HG03045 (cell line): ENCODE results near the gene ITGAD.
"Not testable (repeated sequence)": the region's sequence is repeated elsewhere in the genome, so short reads cannot be mapped to it uniquely, and the experiment has no call there.

Source experiments
- ATAC-seq: cut with Tn5 transposase; IDR thresholded peaks from one replicate; pipeline ENCODE4 v1.9.1; 2021; ENCODE audit warnings: mild to moderate bottlenecking, moderate library complexity; ENCODE audit not compliant: unreplicated experiment

ITGAD gene

GRCh38 chr16:31402687-31403086 lies 9.6 kb downstream of the ITGAD start:
- no peak for ATAC-seq

DNA sequence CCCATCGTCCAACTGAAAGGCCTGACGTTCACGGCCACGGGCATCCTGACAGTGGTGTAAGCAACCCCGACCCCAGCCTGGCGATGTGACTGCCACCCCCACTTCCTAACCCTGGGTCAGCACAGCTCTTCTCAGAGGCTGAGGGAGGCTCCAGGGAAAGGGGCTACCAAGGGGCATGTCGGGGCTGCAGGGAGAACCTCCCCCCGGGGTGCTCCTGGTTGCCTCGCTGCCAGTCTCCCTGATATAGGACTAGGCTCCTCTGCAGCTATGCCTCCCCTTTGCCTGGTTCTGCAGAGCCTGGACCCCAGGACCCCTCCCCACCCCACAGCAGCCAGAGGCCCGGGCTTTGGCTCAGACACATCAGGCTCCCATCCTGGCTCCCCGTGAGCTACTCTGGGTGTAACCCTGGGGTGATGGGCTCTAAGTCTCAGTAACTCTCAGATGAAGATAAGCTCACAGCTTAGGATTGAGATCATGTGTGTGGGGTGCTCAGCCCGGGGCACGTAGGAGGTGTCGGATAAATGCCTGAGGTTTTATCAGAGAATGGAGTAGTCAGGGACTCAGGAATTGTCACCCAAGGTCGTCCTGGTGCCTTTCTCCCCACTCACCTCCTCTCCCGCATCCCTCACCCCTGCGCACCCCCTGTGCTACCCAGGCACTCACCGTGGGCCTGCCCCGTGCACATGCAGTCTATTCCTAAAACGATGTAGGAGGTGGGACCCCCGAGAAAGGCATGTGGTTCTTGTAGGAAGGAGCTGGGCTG lies 10.6 kb downstream of the ITGAD start:
- ATAC-seq = no peak

DNA sequence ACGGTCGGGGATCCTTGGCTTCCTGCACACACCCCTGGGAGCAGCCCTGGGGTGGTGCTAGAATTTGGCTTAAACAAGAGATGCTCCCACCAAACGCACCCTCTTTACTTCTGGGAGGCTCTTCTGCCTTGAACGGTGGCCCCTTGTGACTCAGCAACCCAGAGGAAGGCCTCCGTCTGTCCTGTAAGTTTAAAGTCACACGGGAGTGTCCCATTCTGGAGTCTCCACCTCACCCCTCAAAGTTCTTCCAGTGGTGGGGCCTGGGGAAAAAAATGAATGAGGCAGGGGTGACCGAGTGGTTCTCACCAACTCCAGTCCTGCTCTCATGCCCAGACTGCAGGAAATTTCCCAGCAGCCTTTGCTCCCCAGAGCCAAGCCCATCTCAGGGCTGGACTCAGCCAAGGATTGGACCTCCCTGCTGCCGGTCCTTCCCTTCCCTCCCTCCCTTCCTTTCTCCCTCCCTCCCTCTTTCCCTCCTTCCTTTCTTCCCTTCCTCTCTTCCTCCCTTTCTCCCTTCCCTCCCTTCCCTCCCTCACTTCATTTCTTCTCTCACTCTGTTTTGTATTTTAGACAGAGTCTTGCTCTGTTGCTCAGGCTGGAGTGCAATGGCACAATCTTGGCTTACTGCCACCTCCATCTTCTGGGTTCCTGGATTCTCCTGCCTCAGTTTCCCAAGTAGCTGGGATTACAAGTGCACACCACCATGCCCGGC lies 11.4 kb downstream of the ITGAD start:
- no peak for ATAC-seq

DNA sequence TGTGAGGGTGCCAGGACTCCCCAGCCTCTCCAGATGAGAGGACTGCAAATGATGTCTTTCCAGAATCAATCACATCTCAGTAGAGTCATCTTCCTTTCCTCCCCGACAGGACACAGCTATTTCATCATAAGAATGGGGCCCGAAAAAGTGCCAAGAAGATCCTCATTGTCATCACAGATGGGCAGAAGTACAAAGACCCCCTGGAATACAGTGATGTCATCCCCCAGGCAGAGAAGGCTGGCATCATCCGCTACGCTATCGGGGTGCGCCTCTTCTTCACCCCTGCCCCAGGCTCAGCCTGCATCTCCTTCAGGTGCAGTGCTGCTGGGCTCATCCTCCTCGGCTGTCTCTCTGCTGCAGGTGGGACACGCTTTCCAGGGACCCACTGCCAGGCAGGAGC lies 14.3 kb downstream of the ITGAD start:
- no peak for ATAC-seq

DNA sequence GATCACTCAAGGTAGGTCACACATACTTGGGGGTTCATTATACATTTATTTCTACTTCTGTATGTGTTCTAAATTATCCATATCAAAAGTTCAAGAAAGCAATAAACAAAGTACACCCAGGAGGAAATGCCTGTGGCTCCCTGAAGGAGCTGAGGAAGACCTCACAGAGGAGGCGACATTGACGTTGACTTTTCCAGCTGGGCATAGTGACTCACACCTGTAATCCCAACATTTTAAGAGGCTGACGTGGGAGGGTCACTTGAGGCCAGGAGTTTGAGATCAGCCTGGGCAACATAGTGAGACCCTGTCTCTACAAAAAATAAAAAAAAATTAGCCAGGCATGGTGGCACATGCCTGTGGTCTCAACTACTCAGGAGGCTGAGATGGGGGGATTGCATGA lies 16.3 kb downstream of the ITGAD start:
- no peak for ATAC-seq

DNA sequence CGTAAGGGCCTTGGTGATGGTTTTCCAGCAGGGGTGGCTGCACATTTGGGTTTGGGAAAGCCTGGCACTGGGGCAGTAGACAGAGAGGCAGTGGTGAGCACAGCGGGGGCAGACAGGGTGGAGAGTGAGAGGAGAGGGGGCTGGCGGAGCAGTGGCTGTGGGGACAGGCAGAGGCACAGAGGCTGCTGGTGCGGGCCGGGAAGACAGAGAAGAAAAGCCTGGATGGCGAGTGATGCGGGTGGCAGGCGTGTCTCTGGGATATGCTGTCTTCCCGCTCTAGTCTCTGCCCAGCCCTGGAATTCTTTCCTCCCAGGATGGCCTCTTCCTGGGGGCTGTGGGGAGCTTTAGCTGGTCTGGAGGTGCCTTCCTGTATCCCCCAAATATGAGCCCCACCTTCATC lies 16.9 kb downstream of the ITGAD start:
- no peak for ATAC-seq

GRCh38 chr16:31411024-31411844 lies 18.1 kb downstream of the ITGAD start:
- no peak for ATAC-seq

DNA sequence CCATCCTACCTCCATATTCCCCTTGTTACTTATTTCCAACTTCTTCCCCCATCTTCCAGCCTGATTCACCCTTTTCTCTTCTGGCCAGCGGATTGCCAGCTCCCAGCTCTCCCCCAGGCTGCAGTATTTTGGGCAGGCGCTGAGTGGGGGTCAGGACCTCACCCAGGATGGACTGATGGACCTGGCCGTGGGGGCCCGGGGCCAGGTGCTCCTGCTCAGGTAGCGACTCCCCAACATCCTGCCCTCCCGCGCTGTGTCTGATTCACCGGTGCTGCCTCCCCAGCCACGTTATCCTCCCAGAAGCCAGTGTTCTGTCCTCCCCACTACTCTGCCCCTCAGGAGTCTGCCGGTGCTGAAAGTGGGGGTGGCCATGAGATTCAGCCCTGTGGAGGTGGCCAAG lies 19.6 kb downstream of the ITGAD start:
- no peak for ATAC-seq

DNA sequence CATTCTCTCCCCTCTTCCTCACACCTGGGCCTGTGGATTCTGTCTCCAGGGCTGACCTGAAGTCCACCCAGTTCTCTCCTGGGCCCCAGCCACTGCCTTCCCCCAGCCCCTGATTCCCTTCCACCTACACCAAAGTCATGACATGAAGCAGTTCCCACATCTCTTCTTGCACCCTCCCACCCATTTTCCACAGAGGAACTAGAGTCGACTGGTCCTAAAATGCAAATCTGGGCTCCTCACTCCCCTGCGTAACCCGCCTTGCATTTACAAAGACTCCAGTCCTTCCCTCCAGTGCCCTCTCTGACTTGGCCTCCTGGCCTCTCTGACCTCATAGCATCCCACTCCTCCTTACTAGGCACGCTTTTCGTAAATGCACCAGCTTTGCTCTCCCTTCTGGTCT lies 20.2 kb downstream of the ITGAD start:
- no peak for ATAC-seq

DNA sequence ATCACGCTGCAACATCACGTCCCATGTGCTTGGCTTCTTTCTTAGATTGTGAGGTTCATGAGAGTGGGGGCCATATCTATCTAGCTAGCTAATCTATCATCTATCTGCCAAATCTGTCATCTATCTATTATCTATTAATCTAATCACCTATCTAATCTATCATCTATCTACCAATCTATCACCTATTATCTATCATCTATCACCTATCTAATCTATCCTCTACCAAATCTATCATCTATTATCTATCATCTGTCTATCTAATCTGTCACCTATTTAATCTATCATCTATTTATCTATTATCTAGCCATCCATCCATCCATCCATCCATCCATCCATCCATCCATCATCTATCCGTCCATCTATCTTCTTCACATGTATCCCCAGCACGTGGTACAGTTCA lies 20.8 kb downstream of the ITGAD start:
- no peak for ATAC-seq

DNA sequence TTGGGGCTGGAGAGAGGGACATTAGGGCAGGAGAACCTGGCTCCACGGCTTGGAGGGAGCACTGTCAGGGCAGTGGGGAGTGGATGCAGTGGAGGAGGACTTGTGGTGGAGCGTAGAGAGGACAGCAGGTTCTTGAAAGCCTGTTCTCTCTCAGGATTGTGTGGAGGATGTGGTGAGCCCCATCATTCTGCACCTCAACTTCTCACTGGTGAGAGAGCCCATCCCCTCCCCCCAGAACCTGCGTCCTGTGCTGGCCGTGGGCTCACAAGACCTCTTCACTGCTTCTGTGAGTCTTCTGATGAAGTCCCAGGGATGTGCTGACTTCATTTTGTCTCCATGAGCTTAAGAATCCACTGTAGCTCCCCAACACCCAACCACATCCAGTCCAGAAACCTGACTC lies 21.6 kb downstream of the ITGAD start:
- no peak for ATAC-seq

DNA sequence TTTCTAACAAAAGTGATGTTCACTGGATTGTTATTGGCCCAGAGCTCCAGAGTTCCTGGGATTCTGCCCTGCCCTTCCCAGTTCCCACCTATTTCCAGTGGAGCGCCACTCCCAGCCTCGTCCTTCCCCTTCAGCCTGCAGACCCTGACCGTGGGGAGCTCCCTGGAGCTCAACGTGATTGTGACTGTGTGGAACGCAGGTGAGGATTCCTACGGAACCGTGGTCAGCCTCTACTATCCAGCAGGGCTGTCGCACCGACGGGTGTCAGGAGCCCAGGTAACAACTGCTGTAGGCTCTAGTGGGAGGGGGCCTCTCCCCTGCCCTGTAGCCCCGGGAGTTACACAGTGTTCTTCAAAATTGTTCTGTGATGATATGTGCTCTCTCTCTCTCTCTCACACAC lies 23.2 kb downstream of the ITGAD start:
- ATAC-seq = no peak

DNA sequence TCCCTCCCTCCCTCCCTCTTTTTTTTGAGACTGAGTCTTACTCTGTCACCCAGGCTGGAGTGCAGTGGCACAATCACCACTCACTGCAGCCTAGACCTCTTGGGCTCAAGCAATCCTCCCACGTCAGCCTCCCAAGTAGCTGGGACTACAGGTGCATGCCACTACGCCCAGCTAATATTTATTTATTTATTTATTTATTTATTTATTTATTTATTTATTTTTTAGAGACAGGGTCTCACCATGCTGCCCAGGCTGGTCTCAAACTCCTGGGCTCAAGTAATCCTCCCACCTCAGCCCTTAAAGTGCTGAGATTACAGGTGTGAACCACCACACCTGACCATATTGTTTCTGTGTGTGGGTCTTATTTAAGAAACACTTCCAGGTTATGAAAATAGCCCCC lies 23.9 kb downstream of the ITGAD start:
- ATAC-seq = not testable (repeated sequence)

DNA sequence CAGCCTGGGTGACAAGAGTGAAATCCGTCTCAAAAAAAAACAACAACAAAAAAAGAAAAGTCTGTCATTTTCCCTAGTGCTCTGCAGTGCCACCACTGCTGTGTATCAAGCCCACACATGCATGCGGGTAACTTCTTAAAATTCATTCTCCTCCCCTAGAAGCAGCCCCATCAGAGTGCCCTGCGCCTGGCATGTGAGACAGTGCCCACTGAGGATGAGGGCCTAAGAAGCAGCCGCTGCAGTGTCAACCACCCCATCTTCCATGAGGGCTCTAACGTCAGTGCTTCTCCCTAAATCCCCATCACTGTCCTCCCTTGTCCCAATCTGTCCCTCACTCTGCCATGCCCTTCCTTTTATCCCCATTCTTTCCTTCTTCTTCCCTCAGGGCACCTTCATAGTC lies 24.8 kb downstream of the ITGAD start:
- no peak for ATAC-seq

DNA sequence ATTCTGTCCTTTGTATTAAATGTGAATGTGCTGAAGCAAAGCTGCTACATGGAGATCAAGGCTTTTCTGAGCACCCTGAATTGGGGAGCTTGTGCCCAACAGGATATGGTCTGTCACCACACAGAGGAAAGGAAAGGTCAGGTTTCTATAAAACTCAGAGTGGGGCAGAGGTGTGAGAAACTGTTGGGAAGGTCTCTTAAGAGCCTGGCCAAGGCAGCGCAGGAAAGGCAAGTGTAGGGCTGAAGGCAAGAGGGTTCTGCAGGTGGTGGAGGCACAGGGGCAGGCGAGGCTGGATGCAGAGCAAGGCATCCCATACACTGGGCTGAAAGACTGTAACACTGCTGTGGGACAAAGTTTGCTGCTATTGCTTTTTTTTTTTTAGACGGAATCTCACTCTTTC lies 26.9 kb downstream of the ITGAD start:
- no peak for ATAC-seq

DNA sequence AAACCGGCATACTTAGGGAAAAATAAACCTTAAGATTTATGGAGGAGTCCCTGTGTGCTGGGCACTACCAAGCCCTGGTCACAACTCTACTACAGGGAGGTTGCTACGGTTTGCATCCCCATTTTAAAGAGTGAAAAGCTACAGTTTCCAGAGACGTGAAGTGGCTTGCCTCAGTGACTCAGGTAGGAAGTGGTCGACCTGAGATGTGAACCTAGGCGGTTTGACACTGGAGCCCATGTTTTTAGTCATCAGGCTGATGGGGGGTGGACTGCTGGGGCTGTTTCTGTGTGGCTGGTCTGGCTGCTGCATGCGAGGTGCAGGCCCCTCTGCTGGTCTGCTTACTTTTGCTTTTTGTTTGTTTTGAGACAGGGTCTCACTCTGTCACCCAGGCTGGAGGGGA lies 28.5 kb downstream of the ITGAD start:
- ATAC-seq = no peak

DNA sequence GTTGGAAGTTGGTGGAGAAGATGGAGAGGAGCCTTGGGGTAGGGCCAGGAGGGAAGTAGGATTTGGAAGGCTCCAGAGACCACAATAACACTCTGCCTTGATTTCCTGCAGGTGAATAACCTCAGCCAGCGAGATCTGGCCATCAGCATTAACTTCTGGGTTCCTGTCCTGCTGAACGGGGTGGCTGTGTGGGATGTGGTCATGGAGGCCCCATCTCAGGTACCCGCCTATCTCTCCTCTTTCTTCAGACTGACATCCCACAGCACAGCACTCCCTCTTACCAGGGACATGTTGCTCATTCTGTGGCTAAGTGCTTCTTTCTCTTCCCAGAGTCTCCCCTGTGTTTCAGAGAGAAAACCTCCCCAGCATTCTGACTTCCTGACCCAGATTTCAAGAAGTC lies 30.1 kb downstream of the ITGAD start:
- no peak for ATAC-seq

DNA sequence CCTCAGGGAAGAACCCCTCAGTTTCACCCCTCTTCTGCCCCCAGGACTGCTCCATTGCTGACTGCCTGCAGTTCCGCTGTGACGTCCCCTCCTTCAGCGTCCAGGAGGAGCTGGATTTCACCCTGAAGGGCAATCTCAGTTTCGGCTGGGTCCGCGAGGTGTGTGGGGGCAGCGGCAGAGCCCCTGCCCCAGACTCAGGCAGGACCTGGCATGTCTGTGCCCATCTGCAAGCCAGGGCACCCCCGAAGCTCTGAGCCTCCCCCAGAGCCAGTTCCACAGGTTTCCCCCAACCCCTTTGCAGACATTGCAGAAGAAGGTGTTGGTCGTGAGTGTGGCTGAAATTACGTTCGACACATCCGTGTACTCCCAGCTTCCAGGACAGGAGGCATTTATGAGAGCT lies 30.7 kb downstream of the ITGAD start:
- no peak for ATAC-seq

DNA sequence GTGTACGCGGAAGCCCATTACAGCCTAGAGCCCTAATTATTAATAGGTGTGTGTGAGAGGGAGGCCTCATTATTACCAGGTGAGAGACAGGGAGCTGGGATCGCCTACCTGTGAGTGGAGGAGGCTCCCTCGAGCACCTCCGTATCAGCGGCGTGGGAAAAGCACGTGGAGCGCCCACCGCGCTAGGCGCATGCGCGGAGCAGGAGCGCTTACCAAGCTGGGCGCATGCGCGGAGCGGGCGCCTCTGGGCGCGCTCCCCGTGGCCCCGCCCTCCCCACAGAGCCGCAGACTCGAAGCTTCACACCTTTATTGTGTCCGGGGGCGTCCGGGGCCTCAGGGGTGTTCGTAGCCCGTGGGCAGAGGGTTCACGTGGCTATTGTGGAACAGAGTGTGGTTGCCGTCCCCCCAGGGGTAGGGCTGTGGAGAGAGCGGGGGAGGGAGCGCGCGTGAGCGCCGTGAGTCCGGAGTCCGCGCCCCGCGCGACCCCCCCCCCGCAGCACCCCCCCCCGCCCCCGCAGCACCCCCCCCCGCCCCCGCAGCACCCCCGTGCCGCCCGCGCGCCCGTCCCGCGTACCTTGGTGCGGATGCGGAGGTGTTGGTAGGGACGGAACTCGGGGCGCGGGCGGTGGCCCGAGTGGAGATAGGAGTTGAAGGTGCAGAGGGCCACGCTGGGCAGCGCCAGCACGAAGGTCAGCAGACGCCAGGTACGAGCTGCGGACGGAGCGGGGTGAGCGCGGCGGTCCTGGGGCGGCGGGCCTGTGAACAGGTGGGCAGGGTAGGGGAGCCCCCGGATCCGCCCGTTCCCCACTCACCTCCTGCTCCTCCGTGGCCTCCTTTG lies 34.5 kb downstream of the ITGAD start:
- ATAC-seq = no peak

DNA sequence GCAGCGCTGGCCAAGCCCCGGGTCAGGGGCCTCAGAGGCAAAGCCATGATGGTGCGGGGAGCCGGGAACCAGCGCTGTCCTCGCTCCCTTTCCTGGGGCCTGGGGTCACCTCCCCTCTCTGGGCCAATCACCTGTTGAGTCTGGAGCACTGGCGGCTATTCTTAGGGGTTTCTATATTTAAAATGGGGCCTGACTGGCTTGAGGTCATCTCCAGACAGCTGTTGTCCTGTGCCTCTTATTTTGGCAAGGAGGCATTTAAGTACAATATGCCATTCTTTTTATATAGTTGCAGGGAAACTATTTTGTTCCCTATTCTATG lies 35.1 kb downstream of the ITGAD start, which contains the start of gene COX6A2:
Gene COX6A2 (minus strand): TSS at position 82 of the 319 bp plus-strand sequence. CDS start 35 bp downstream, at position 47.
- no peak for ATAC-seq
